IPS-18a (cell line): ENCODE results near the gene ASPHD1.
A peak's percentile ranks its signal among the peaks of the same experiment; 100 is the strongest.
"Not testable (repeated sequence)": the region's sequence is repeated elsewhere in the genome, so short reads cannot be mapped to it uniquely, and the experiment has no call there.

ENCODE experiments used
- H3K27ac ChIP-seq: one replicate; pipeline ENCODE4 v1.5.1; 2013; ENCODE audit warnings: low read length
- H3K27me3 ChIP-seq: one replicate; pipeline ENCODE4 v1.6.1; 2013; ENCODE audit warnings: mild to moderate bottlenecking, low read length; ENCODE audit not compliant: control insufficient read depth, insufficient read depth
- H3K36me3 ChIP-seq: one replicate; pipeline ENCODE4 v1.6.1; 2013; ENCODE audit warnings: low read depth, low read length; ENCODE audit not compliant: control insufficient read depth
- H3K4me1 ChIP-seq: one replicate; pipeline ENCODE4 v1.6.1; 2013; ENCODE audit warnings: low read depth, low read length; ENCODE audit not compliant: control insufficient read depth
- H3K4me3 ChIP-seq: one replicate; pipeline ENCODE4 v1.5.1; 2013; ENCODE audit warnings: low read length
- H3K9ac ChIP-seq: one replicate; pipeline ENCODE4 v1.6.1; 2013; ENCODE audit warnings: mild to moderate bottlenecking, low read length, moderate library complexity
- H3K9me3 ChIP-seq: one replicate; pipeline ENCODE4 v1.6.1; 2013; ENCODE audit warnings: low read depth, low read length; ENCODE audit not compliant: control insufficient read depth

The ASPHD1 gene

DNA sequence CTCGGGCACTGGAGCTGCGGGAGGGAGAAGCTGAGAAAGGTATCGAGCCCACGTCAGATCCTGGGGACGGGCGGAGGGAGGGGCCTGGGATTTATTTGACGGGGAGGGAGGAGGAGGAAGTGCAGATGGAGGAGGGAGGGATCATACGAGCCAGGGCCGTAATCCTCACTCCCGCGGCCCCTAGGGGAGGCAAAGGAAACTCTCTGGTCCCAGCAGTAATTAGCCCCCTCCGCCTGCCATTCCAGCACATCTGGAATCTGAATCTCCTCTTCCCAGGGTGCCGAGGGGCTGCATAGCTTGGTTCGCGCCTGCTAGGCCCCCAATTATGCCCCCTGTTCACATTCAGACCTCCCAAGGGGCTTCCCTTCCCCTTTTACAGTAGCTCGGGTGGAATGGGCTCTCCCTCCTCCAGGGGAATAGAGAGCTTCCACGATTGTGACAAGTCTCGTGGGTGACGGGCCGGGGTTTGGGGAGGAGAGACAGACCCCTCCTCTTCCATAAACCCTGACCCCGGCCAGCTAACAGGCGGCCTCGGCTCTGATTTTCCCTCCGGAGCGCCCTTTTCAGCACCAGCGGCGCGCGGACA lies 679 bp upstream of the ASPHD1 start, which contains the start of gene SEZ6L2:
SEZ6L2 (minus strand) TSS at position 35 of the 586 bp plus-strand sequence. CDS start 531 bp downstream, outside the sequence.
- peak within 1 kb of the TSS; percentile 91 for H3K4me3 ChIP-seq
- no peaks in the 10 kb centered on the region for H3K36me3 ChIP-seq
- no peaks in the 10 kb centered on the region for H3K27me3 ChIP-seq
- H3K9me3 ChIP-seq, result no peaks in the 10 kb centered on the region
- H3K4me1 ChIP-seq, result peaks cover 9% of the 10 kb centered on the region
- H3K27ac ChIP-seq, result no peak within 1 kb of the TSS
- peak within 1 kb of the TSS; percentile 67 for H3K9ac ChIP-seq

DNA sequence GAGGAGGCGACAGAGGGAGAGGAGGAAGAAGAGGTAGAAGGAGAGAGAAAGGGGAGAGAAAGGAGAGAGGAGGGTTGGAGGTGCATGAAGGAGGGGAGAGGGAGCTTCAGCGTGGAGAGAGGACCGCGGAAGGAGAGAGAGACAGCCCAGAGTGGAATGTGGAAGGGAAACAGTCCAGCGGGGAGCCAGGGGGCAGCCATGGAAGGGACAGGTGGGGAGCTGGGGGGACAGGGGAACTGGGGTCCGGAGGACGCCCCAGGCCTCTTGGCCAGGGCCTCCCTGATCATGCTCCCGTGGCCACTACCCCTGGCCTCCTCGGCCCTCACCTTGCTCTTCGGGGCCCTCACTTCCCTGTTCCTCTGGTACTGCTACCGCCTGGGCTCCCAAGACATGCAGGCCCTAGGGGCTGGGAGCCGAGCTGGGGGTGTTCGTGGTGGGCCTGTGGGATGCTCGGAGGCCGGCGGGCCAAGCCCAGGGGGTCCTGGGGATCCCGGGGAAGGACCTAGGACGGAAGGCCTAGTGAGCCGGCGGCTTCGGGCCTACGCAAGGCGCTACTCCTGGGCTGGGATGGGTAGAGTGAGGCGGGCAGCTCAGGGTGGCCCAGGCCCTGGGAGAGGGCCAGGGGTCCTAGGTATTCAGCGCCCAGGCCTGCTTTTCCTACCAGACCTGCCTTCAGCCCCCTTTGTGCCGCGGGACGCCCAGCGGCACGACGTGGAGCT lies 759 bp downstream of the ASPHD1 start:
- H3K4me3 ChIP-seq, result peak overlapping the region; percentile 91
- H3K4me1 ChIP-seq, result peaks cover 9% of the 10 kb centered on the region
- H3K27ac ChIP-seq, result no peak overlapping the region
- H3K27me3 ChIP-seq, result no peaks in the 10 kb centered on the region
- peak overlapping the region; percentile 67 for H3K9ac ChIP-seq
- no peaks in the 10 kb centered on the region for H3K9me3 ChIP-seq
- H3K36me3 ChIP-seq, result no peaks in the 10 kb centered on the region

DNA sequence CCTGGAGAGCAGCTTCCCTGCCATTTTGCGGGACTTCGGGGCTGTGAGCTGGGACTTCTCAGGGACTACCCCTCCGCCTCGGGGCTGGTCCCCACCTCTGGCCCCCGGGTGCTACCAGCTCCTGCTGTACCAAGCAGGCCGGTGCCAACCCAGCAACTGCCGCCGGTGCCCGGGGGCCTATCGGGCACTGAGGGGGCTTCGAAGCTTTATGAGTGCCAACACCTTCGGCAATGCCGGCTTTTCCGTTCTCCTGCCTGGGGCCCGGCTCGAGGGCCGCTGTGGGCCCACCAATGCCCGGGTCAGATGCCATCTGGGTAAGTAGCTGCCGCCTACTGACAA lies 1.3 kb downstream of the ASPHD1 start:
- Histone ChIP-seq H3K4me1 (peaks cover 9% of the 10 kb centered on the region), H3K4me3 (no peak overlapping the region), H3K36me3 (no peaks in the 10 kb centered on the region), H3K27ac (no peak overlapping the region), H3K27me3 (no peaks in the 10 kb centered on the region), H3K9me3 (no peaks in the 10 kb centered on the region), H3K9ac (no peak overlapping the region)

DNA sequence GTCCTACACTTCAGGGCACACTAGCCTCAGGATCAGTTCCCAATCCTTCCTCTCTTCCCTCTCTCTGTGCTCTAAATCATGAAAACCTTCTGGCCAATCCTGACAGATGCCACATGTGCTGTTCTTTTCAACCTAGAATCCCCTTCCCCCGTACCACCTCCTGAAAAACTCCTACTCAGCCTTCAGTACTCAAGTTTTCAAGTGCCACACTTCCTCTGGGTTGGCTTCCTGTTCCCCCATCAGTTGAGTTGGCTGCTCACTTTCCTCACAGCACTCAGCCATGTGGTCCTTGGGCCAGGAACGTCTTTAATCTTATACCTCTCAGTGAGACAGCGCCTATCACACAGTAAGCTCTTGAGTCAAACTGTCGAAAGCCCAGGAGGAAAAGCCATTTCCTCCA lies 3.3 kb downstream of the ASPHD1 start:
- Histone ChIP-seq H3K27me3 (no peaks in the 10 kb centered on the region), H3K4me1 (peaks cover 9% of the 10 kb centered on the region), H3K9me3 (no peaks in the 10 kb centered on the region), H3K27ac (no peak overlapping the region), H3K36me3 (no peaks in the 10 kb centered on the region), H3K4me3 (no peak overlapping the region), H3K9ac (no peak overlapping the region)

DNA sequence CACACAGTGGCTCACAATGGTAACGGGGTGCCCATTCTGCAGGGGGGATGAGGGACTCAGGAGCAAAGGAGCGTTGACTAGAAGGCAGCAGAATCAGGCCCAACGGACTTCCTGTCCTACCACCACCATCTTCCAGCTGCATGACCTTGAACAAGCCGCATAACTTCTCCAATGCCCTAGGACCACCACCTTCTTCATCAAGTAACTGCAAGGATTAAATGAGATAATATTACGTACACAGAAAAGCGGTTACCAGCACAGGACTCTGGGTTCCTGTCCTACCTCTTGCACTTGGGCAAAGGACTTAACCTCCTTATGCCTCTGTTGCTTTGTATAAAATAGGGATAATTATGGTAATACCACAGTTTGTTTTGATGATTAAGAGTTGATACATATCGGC lies 4.7 kb downstream of the ASPHD1 start:
- Histone ChIP-seq H3K27me3 (no peaks in the 10 kb centered on the region), H3K27ac (no peak overlapping the region), H3K9ac (no peak overlapping the region), H3K4me3 (no peak overlapping the region), H3K4me1 (peaks cover 7% of the 10 kb centered on the region), H3K9me3 (no peaks in the 10 kb centered on the region), H3K36me3 (no peaks in the 10 kb centered on the region)

DNA sequence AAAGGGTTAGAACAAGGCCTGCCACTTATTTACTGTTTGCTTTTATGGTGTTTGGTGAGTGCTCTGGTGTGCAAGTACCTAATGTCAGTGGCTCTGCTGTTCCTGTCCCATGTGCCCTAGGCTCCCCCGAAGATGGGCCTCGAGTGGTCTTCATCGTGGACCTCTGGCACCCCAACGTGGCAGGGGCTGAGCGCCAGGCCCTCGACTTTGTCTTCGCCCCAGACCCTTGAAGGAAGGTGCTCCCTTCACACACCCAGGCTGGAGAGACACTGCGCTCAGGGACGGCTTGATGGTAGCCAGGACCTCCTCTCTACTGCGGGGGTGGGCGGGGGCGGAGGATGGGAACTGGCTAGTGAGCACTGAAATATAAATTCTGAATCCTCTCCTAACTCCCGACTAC lies 5.4 kb downstream of the ASPHD1 start:
- no peaks in the 10 kb centered on the region for H3K9me3 ChIP-seq
- H3K36me3 ChIP-seq, result no peaks in the 10 kb centered on the region
- H3K9ac ChIP-seq, result no peak overlapping the region
- H3K27me3 ChIP-seq, result no peaks in the 10 kb centered on the region
- H3K27ac ChIP-seq, result no peak overlapping the region
- peaks cover 7% of the 10 kb centered on the region for H3K4me1 ChIP-seq
- H3K4me3 ChIP-seq, result no peak overlapping the region

DNA sequence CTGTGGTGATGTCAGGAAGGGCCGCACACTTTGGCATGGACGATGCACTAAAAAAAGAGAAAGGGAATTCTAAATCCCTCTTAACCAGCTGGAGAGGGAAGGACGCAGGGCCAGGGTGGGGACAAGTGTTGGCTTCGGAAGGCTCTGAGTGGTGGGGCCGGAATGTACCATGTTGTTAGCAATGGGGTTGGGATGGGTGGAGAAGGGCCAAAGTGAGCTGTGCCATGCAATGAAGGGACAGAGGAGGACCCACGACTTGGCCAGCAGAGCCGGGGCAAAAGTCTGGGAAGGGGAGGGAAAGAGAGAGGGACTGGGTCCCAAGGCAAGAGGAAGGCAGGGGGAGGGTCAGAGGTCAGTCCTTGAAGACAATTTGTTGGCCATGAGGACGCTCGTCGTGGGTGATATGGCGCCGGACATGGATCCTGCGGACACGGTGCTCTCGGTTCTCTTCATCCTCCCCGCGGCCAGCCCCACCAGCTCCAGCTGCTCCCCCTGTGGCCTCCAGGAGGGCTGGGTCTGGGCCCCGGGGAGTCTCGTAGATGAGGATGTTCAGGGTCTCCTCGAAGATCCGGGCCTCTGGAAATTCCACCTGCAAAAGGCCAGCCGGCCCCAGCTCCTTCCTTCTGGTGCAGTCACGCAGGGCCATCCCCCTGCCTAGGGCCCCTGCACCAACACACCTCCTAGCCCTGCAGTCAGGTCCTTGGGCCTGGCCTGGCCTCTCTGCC lies 6.4 kb downstream of the ASPHD1 start:
- no peaks in the 10 kb centered on the region for H3K27me3 ChIP-seq
- no peaks in the 10 kb centered on the region for H3K4me1 ChIP-seq
- H3K36me3 ChIP-seq, result no peaks in the 10 kb centered on the region
- no peak overlapping the region for H3K27ac ChIP-seq
- H3K4me3 ChIP-seq, result no peak overlapping the region
- no peak overlapping the region for H3K9ac ChIP-seq
- H3K9me3 ChIP-seq, result no peaks in the 10 kb centered on the region

DNA sequence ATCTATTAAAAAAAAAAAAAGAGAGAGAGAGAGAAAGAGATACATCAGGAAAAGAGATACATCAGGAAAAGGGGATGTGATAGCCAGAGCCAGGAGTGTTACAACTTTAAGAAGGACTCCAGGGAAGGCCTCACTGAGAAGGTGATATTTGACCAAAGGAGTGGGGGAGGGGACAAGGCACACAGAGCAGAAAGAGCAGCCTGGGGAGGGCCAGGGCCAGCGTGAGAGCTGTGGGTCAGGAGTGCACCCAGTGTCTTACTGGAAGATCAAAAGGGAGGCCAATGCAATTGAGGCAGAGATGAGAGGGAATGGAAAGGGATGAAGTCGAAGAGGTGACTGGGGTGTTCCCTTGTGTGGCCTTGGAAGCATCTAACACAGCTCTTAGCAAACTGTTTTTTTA lies 7.7 kb downstream of the ASPHD1 start:
- no peaks in the 10 kb centered on the region for H3K9me3 ChIP-seq
- no peaks in the 10 kb centered on the region for H3K36me3 ChIP-seq
- H3K27me3 ChIP-seq, result no peaks in the 10 kb centered on the region
- H3K9ac ChIP-seq, result no peak overlapping the region
- H3K27ac ChIP-seq, result no peak overlapping the region
- H3K4me1 ChIP-seq, result no peaks in the 10 kb centered on the region
- no peak overlapping the region for H3K4me3 ChIP-seq

DNA sequence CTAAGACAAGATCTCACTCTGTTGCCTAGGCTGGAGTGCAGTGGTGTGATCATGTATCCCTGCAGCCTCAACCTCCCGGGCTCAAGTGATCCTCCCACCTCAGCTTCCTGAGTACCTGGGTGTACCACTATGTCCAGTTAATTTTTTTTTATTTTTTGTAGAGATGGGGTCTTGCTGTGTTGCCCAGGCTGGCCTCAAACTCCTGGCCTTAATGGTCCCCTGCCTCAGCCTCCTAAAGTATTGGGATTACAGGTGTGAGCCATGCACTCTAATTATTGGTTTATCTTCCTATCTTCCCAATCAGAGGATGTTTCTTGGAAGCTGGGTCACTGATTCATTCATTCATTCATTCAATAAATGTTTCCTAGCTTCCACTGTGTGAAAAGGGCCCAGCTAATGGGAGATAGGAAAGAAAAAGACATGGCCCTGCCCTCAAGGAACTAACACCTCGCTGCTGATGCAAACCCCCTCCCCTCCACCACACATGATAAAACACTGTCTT lies 8.5 kb downstream of the ASPHD1 start:
- no peaks in the 10 kb centered on the region for H3K9me3 ChIP-seq
- no peaks in the 10 kb centered on the region for H3K36me3 ChIP-seq
- no peak overlapping the region for H3K27ac ChIP-seq
- no peaks in the 10 kb centered on the region for H3K27me3 ChIP-seq
- no peaks in the 10 kb centered on the region for H3K4me1 ChIP-seq
- H3K9ac ChIP-seq, result no peak overlapping the region
- no peak overlapping the region for H3K4me3 ChIP-seq

DNA sequence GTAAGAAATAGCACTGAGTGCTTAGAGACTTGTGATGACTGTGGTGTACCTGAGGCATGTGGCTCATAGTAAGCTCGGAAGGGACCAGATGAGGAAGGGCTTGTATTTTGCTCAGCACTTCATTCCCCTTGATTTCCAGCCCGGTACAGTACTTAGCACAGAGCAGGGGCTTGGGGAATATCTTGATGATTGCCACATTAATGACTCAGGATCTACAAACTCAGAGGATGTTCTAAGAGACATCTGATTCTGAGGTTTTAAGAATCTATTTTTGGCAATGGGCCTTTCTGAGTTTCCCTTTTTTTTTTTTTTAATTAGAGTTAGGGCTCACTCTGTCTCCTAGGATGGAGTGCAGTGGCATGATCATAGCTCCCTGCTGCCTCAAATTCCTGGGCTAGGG lies 9.1 kb downstream of the ASPHD1 start:
- Histone ChIP-seq H3K9ac (no peak overlapping the region), H3K27me3 (no peaks in the 10 kb centered on the region), H3K36me3 (no peaks in the 10 kb centered on the region), H3K9me3 (no peaks in the 10 kb centered on the region), H3K4me1 (no peaks in the 10 kb centered on the region), H3K4me3 (no peak overlapping the region), H3K27ac (no peak overlapping the region)

DNA sequence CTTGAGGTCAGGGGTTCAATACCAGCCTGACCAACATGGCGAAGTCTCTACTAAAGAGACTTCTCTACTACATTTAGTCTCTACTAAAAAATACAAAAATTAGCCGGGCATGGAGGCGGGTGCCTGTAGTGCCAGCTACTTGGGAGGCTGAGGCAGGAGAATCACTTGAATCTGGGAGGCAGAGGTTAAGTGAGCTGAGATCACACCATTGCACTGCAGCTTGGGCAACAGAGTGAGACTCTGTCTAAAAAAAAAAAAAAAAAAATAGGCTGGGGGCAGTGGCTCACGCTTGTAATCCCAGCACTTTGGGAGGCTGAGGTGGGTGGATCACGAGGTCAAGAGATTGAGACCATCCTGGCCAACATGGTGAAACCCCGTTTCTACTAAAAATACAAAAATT lies 9.6 kb downstream of the ASPHD1 start:
- not testable (repeated sequence) for H3K9ac ChIP-seq, H3K4me3 ChIP-seq, H3K9me3 ChIP-seq, H3K36me3 ChIP-seq, H3K4me1 ChIP-seq, H3K27ac ChIP-seq, H3K27me3 ChIP-seq
